Measurements from ENCODE around the gene SLAMF1.
"Not testable (repeated sequence)": the region's sequence is repeated elsewhere in the genome, so short reads cannot be mapped to it uniquely, and the experiment has no call there.

SLAMF1 gene

DNA sequence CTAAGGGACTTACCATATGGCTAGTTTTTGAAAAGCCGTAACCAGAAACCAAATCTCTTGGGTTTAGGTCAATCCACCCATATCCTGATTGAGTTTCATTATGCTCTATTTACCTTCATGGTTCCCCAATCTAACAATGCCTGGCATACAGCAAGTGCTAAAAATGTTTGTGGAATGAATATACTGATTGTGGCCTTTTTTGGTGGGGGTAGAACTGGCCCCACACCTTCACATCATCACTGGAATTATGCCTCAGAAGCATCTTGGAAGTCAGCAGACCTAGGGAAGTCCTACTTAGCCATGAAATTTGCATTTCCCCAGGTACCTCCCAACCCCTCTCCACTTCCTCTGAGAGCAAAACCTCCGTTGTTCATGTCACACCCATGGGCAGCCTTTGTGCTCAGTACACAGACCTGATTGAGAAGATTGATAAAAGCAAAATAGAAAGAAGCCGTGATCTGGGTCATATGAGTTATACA lies 17.8 kb upstream of the SLAMF1 start:
- FAIRE-seq: no peak

DNA sequence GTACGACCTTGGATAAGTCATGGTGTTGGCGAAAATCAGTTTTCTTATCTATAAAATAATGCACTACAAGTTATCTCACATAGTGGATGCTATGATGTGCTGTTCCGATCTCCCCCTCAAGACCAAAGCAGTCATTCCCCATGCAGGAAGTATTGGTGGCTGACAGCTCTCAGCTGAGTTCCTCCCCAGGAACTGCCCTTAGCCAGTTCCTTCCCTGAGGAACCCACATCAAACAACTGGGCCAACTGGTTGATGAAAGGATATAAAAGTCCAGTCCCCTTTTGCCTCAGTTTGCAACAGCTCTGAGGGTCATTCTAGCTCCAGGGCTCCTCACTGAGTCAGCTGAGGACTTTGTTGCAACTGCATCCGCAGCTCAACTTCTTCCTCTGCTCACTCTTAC lies 16.1 kb upstream of the SLAMF1 start:
- FAIRE-seq: no peak

DNA sequence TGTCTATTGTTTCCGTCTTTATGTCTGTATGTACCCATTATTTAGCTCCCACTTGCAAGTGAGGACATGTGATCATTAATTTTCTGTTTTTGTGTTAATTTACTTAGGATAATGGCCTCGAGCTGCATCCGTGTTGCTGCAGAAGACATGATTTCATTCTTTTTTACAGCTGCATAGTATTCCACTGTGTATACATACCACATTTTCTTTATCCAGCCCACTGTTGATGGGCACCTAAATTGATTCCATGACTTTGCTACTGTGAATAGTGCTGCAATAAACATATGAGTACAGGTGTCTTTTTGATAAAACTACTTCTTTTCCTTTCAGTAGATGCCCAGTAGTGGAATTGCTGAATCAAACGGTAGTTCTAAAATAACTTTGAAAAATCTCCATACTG lies 12.7 kb upstream of the SLAMF1 start:
- no peak for FAIRE-seq

GRCh38 chr1:160658814-160659193 lies 12.0 kb upstream of the SLAMF1 start:
- no peak for FAIRE-seq

GRCh38 chr1:160658162-160658813 lies 11.4 kb upstream of the SLAMF1 start:
- no peak for FAIRE-seq

DNA sequence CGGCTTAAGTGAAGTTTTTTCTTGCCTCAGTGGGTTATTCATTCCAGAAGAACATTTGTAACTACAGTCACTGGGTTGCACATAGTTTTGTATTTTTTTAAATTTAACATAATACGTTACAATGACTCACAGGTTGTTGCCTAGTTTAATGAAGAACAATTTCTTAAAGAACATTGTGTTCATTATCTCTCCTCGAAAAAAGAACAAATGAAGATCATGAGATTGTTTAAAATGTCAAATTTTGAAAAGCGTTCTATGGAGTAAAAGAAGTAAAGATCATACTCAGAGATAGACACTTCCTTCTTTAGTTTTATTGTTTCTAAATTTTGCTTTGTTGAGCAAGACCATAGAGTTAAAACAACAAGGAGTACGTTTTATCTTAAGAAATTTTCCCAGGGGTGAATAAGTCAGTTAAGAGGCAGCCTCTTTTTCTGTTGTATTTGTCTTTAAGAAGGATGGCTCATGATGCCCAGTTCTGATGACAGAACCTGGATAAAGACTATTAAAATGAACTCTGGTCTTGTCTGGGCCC lies 10.5 kb upstream of the SLAMF1 start:
- FAIRE-seq: no peak

DNA sequence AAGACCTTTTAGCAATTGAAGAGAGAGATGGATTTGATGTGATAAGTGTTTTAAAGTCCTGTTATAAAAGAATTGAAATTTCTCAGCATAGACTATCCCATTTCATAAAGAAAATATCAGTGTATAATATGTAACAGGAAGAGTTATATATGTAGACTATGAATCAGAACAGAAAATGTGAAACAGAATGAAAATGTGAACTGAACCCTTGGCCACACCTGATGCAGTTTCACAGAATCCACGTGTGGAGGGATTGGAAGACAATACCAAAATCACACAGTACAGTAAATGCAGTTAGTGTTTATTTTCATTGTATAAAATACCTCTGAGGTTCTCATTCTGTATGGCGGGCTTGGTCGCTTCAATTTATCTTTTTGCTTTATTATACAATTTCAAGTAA lies 9.9 kb upstream of the SLAMF1 start:
- FAIRE-seq: no peak

- no peak for FAIRE-seq
Observed at GRCh38 chr1:160653620-160654016, 6.8 kb upstream of the SLAMF1 start.

- FAIRE-seq: no peak
Observed at GRCh38 chr1:160652924-160653619, 6.2 kb upstream of the SLAMF1 start.

- not testable (repeated sequence) for FAIRE-seq
Observed at GRCh38 chr1:160652065-160652641, 5.3 kb upstream of the SLAMF1 start.

GRCh38 chr1:160651433-160652064 lies 4.7 kb upstream of the SLAMF1 start:
- FAIRE-seq: no peak

GRCh38 chr1:160647329-160647720 lies 481 bp upstream of the SLAMF1 start:
- no peak for FAIRE-seq

DNA sequence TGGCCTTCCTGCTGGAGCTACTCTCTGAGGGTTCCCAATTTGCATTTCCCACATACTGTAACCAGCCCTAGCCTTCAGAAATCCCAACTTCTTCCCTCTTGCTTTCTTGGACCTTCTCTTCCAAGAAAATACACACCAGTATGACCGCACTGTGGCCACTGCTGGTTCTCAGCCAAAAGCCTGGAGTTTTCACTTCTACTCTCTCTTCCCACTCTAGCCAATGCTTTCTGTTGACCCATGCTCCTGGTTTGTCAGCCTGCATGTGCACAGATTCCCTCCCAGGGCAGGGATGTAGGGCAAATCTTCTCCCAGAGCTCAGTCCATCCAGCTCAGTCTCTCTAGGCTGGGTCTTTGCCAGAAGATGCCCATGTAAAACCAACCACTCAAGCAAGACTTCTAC lies 664 bp downstream of the SLAMF1 start:
- FAIRE-seq: no peak

GRCh38 chr1:160645386-160646130 lies 1.3 kb downstream of the SLAMF1 start:
- FAIRE-seq: no peak

DNA sequence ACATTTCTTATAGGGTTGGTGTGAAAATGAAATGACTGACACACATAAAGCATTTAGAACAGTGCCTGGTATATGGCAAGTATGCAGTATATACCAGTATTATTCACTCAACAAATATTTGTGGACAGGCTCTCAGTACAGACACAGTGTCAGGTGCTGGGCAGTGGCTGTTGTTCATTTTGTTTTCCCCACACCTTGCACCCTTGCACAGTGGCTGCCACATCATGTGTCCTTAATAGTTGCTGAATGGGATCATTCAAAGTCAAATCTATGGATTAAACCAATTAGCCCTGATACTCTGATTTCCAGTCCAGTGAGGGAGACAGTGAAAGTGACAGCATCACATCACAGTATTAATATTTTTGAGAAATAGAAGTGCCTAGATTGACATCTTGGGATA lies 2.4 kb downstream of the SLAMF1 start:
- no peak for FAIRE-seq

GRCh38 chr1:160643138-160643537 lies 3.7 kb downstream of the SLAMF1 start:
- FAIRE-seq: no peak

DNA sequence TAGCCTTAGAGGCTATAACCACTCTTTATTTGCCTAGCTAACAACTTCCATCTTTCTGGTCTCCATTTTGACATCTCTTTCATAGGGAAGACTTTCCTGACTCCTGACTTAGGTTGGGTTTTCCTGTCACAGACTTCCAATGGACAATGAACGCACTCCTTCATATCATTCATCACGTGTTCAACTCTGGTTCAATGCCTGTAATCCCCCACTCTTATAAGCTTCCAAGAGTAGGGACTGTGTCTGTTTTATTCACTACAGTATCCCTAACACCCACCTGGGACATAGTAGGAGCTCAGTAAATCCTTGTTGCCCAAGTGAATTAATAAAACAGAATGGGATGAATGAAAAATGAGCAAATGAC lies 4.6 kb downstream of the SLAMF1 start:
- no peak for FAIRE-seq

- no peak for FAIRE-seq
Observed at GRCh38 chr1:160641323-160642280, 5.2 kb downstream of the SLAMF1 start.

GRCh38 chr1:160640359-160641123 lies 6.3 kb downstream of the SLAMF1 start:
- no peak for FAIRE-seq

- FAIRE-seq: no peak
Observed at GRCh38 chr1:160639652-160640051, 7.2 kb downstream of the SLAMF1 start.

DNA sequence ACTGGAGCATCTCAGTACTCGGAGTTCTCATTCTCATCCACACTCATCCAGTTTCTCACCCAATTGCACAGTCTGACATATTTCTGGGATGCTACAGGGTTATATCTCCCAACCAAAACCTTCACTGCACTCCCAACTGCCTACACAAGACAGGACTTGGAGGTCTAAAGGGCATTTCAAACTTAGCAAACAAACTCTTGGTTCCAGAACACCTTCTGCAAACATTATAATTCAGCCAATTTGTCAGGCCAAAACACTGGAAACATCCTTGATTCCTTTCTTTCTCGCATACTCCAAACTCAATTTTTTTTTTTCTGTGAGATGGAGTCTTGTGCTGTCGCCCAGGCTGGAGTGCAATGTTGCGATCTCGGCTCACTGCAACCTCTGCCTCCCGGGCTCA lies 7.9 kb downstream of the SLAMF1 start:
- no peak for FAIRE-seq
